ENCODE measurements around the gene SLC35E3.

DNA sequence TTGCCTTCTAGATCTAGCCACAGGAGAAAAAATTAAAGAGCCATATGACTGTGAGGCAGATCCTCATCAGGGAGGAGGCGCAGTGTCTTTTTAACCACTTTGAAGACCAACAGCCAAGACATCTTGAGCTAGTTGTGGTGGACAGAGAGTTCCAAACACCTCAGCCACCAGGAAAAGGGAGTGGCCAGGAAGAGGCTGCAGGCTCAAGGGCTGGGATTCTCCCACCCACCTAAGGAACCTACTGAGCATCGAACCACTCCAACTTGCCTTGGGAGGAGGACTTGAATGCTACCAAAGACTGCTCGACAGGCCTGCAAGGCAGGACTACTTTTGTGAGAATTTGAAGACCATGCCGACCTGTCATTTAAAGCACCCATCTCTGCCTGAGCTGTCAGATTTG lies 47.5 kb downstream of the SLC35E3 start:
- TF ChIP-seq, protein P1, sequence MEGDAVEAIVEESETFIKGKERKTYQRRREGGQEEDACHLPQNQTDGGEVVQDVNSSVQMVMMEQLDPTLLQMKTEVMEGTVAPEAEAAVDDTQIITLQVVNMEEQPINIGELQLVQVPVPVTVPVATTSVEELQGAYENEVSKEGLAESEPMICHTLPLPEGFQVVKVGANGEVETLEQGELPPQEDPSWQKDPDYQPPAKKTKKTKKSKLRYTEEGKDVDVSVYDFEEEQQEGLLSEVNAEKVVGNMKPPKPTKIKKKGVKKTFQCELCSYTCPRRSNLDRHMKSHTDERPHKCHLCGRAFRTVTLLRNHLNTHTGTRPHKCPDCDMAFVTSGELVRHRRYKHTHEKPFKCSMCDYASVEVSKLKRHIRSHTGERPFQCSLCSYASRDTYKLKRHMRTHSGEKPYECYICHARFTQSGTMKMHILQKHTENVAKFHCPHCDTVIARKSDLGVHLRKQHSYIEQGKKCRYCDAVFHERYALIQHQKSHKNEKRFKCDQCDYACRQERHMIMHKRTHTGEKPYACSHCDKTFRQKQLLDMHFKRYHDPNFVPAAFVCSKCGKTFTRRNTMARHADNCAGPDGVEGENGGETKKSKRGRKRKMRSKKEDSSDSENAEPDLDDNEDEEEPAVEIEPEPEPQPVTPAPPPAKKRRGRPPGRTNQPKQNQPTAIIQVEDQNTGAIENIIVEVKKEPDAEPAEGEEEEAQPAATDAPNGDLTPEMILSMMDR (conservative IDR thresholded peaks at IDR 0.05) = no peak
- no peak for TF ChIP-seq ZFX (IDR thresholded peaks at IDR 0.05)
